Measurements from ENCODE around the gene UBR1.
"Not testable (repeated sequence)": the region's sequence is repeated elsewhere in the genome, so short reads cannot be mapped to it uniquely, and the experiment has no call there.

Gene UBR1

GRCh38 chr15:42986693-42987342 is 119.0 kb downstream of the UBR1 start:
- H3K27ac ChIP-seq: no peak overlapping the region

GRCh38 chr15:42984493-42985034 is 121.3 kb downstream of the UBR1 start:
- H2AFZ ChIP-seq (ENCODE audit: low read depth): no peak overlapping the region
- no peak overlapping the region for H3K27ac ChIP-seq
- H3K4me3 ChIP-seq (IDR thresholded peaks at IDR 0.05; ENCODE audit: insufficient read depth, low read depth, low read length): no peak overlapping the region
- H3K36me3 ChIP-seq (ENCODE audit: insufficient read depth): no peaks in the 10 kb centered on the region
- no peak for TF ChIP-seq CTCF (conservative IDR thresholded peaks at IDR 0.05; ENCODE audit: low read depth, low read length)
- H3K9ac ChIP-seq: no peak overlapping the region
- no peaks in the 10 kb centered on the region for H3K79me2 ChIP-seq (ENCODE audit: insufficient read depth, low read depth)
- no peak overlapping the region for H3K4me2 ChIP-seq
- H3K4me1 ChIP-seq (ENCODE audit: low read depth, poor library complexity, severe bottlenecking): no peaks in the 10 kb centered on the region
- no peaks in the 10 kb centered on the region for H3K27me3 ChIP-seq (ENCODE audit: insufficient read depth, low read depth)
- no peaks in the 10 kb centered on the region for H4K20me1 ChIP-seq (ENCODE audit: insufficient read depth)

More at GRCh38 chr15:42986693-42987342, 119.0 kb downstream of the UBR1 start:
- H3K36me3 ChIP-seq (ENCODE audit: insufficient read depth): no peaks in the 10 kb centered on the region
- H2AFZ ChIP-seq (ENCODE audit: low read depth): no peak overlapping the region
- TF ChIP-seq CTCF (conservative IDR thresholded peaks at IDR 0.05; ENCODE audit: low read depth, low read length): no peak
- H3K4me2 ChIP-seq: no peak overlapping the region
- H3K4me1 ChIP-seq (ENCODE audit: low read depth, poor library complexity, severe bottlenecking): no peaks in the 10 kb centered on the region
- no peak overlapping the region for H3K4me3 ChIP-seq (IDR thresholded peaks at IDR 0.05; ENCODE audit: insufficient read depth, low read depth, low read length)
- no peak overlapping the region for H3K9ac ChIP-seq
- no peaks in the 10 kb centered on the region for H4K20me1 ChIP-seq (ENCODE audit: insufficient read depth)
- no peaks in the 10 kb centered on the region for H3K27me3 ChIP-seq (ENCODE audit: insufficient read depth, low read depth)
- no peaks in the 10 kb centered on the region for H3K79me2 ChIP-seq (ENCODE audit: insufficient read depth, low read depth)

- not testable (repeated sequence) for H3K36me3 ChIP-seq (ENCODE audit: insufficient read depth); H3K4me2 ChIP-seq; H3K27me3 ChIP-seq (ENCODE audit: insufficient read depth, low read depth); H4K20me1 ChIP-seq (ENCODE audit: insufficient read depth); H3K4me3 ChIP-seq (IDR thresholded peaks at IDR 0.05; ENCODE audit: insufficient read depth, low read depth, low read length); H3K79me2 ChIP-seq (ENCODE audit: insufficient read depth, low read depth); H2AFZ ChIP-seq (ENCODE audit: low read depth); H3K27ac ChIP-seq; H3K9ac ChIP-seq; H3K4me1 ChIP-seq (ENCODE audit: low read depth, poor library complexity, severe bottlenecking)
Observed at GRCh38 chr15:42979113-42979512, 126.7 kb downstream of the UBR1 start.

- Histone ChIP-seq H3K36me3 (ENCODE audit: insufficient read depth) (no peaks in the 10 kb centered on the region), H3K4me1 (ENCODE audit: low read depth, poor library complexity, severe bottlenecking) (no peaks in the 10 kb centered on the region), H2AFZ (ENCODE audit: low read depth) (no peak overlapping the region), H3K27ac (no peak overlapping the region), H3K4me2 (no peak overlapping the region), H4K20me1 (ENCODE audit: insufficient read depth) (no peaks in the 10 kb centered on the region), H3K4me3 (IDR thresholded peaks at IDR 0.05; ENCODE audit: insufficient read depth, low read depth, low read length) (no peak overlapping the region), H3K79me2 (ENCODE audit: insufficient read depth, low read depth) (no peaks in the 10 kb centered on the region), H3K9ac (no peak overlapping the region), H3K27me3 (ENCODE audit: insufficient read depth, low read depth) (no peaks in the 10 kb centered on the region)
- no peak for TF ChIP-seq CTCF (conservative IDR thresholded peaks at IDR 0.05; ENCODE audit: low read depth, low read length)
Observed at GRCh38 chr15:42974202-42974862, 131.5 kb downstream of the UBR1 start.

- no peak for TF ChIP-seq CTCF (conservative IDR thresholded peaks at IDR 0.05; ENCODE audit: low read depth, low read length)
- Histone ChIP-seq H3K36me3 (ENCODE audit: insufficient read depth) (no peaks in the 10 kb centered on the region), H3K4me2 (no peak overlapping the region), H4K20me1 (ENCODE audit: insufficient read depth) (no peaks in the 10 kb centered on the region), H3K4me1 (ENCODE audit: low read depth, poor library complexity, severe bottlenecking) (no peaks in the 10 kb centered on the region), H3K27ac (no peak overlapping the region), H2AFZ (ENCODE audit: low read depth) (no peak overlapping the region), H3K4me3 (IDR thresholded peaks at IDR 0.05; ENCODE audit: insufficient read depth, low read depth, low read length) (no peak overlapping the region), H3K79me2 (ENCODE audit: insufficient read depth, low read depth) (no peaks in the 10 kb centered on the region), H3K27me3 (ENCODE audit: insufficient read depth, low read depth) (no peaks in the 10 kb centered on the region), H3K9ac (no peak overlapping the region)
Observed at GRCh38 chr15:42973114-42973513, 132.7 kb downstream of the UBR1 start.

All from KMS-11 (cell line).